H1 (cell line): Measurements from ENCODE around the gene CALU. TPM values are rescaled to one million over a fixed set of nuclear protein-coding genes. Genes with fewer than 3 reads are reported as not detected.

Source experiments
- CTCF ChIA-PET: fragments of 300-600 bp; sonication (Branson Sonifier 250); formaldehyde crosslinking; loops from one replicate; lab custom pipeline; 2021; ENCODE audit not compliant: partially characterized antibody; lab: Charles Lee
- POLR2A ChIA-PET: fragments of 300-600 bp; sonication (Branson Sonifier 250); formaldehyde crosslinking; loops from one replicate; lab custom pipeline; 2021; ENCODE audit warnings: inconsistent platforms; ENCODE audit not compliant: partially characterized antibody; lab: Charles Lee
- DNase-seq, 2 experiments: peaks; one replicate each; pipeline versions ENCODE4 v3.0.0 to v3.0.0-alpha.2; 2010 to 2022; ENCODE audit warnings: low spot score in 2 of 2, low read depth in 1 of 2, mixed read lengths in 1 of 2
- FAIRE-seq: peaks from 2 replicates; lab custom pipeline; 2011; peaks lifted over from hg19 to GRCh38; lab: Jason Lieb, UNC
- H2AFZ ChIP-seq: 2 replicates; pipeline ENCODE4 v1.8.1; 2012; ENCODE audit warnings: low read length, inconsistent platforms
- H2AK5ac ChIP-seq: 2 replicates; pipeline ENCODE4 v1.6.1; 2013; ENCODE audit warnings: low read depth, low read length
- H2BK120ac ChIP-seq: replicated peaks from 2 replicates; pipeline ENCODE3; 2013; ENCODE audit warnings: low read depth, low read length, inconsistent platforms
- H2BK12ac ChIP-seq: 2 replicates; pipeline ENCODE4 v1.6.1; 2013; ENCODE audit warnings: low read depth, low read length
- H2BK15ac ChIP-seq: 2 replicates; pipeline ENCODE4 v1.6.1; 2013; ENCODE audit warnings: low read length
- H2BK20ac ChIP-seq: 2 replicates; pipeline ENCODE4 v1.6.1; 2013; ENCODE audit warnings: low read length
- H2BK5ac ChIP-seq: 2 replicates; pipeline ENCODE4 v1.6.1; 2013; ENCODE audit warnings: low read depth, low read length
- H3K14ac ChIP-seq: 2 replicates; pipeline ENCODE4 v1.6.1; 2013; ENCODE audit warnings: inconsistent platforms; ENCODE audit not compliant: insufficient read length
- H3K18ac ChIP-seq: 2 replicates; pipeline ENCODE4 v1.6.1; 2013; ENCODE audit warnings: low read length; ENCODE audit errors: extremely low read depth
- H3K23ac ChIP-seq: 2 replicates; pipeline ENCODE4 v1.6.1; 2013; ENCODE audit warnings: inconsistent platforms; ENCODE audit not compliant: insufficient read length
- H3K23me2 ChIP-seq: 2 replicates; pipeline ENCODE4 v1.6.1; 2013; ENCODE audit warnings: low read depth, low read length
- H3K27ac ChIP-seq: 2 replicates; pipeline ENCODE4 v1.6.1; 2011; ENCODE audit warnings: low read depth, low read length, inconsistent platforms
- H3K27me3 ChIP-seq, 4 experiments: replicated peaks in 1 of 4; 1 replicate in 1 of 4; 2 replicates in 3 of 4; pipeline versions ENCODE4 v1.6.1 to v1.8.1; 2011 to 2013; ENCODE audit warnings: low read length in 3 of 4, mild to moderate bottlenecking in 3 of 4, inconsistent platforms in 2 of 4, mixed read lengths in 2 of 4, moderate library complexity in 1 of 4; ENCODE audit not compliant: control insufficient read depth in 3 of 4, insufficient read depth in 3 of 4; ENCODE audit errors: extremely low read depth in 1 of 4
- H3K36me3 ChIP-seq, 4 experiments: 2 replicates each; pipeline versions ENCODE4 v1.6.1 to v1.8.1; 2011 to 2013; ENCODE audit warnings: mild to moderate bottlenecking in 4 of 4, low read length in 3 of 4, moderate library complexity in 2 of 4, control low read depth in 1 of 4, inconsistent platforms in 1 of 4; ENCODE audit not compliant: insufficient read depth in 4 of 4, control insufficient read depth in 2 of 4
- H3K4ac ChIP-seq: replicated peaks from 2 replicates; pipeline ENCODE3; 2013; ENCODE audit warnings: low read length, low read depth, mixed read lengths, inconsistent platforms; ENCODE audit not compliant: insufficient read length
- H3K4me1 ChIP-seq, 4 experiments: replicated peaks in 1 of 4; 1 replicate in 1 of 4; 2 replicates in 3 of 4; pipeline versions ENCODE4 v1.6.1 to v1.8.1; 2011 to 2013; ENCODE audit warnings: low read length in 3 of 4, inconsistent platforms in 2 of 4, mixed read lengths in 1 of 4; ENCODE audit not compliant: insufficient read depth in 4 of 4, control insufficient read depth in 3 of 4
- H3K4me2 ChIP-seq, 2 experiments: 2 replicates each; pipeline versions ENCODE4 v1.6.1 to v1.8.1; 2011 to 2013; ENCODE audit warnings: low read depth in 2 of 2, low read length in 2 of 2, control low read depth in 1 of 2, inconsistent platforms in 1 of 2, mild to moderate bottlenecking in 1 of 2; ENCODE audit not compliant: insufficient read depth in 1 of 2
- H3K4me3 ChIP-seq, 4 experiments: fragments of 200-600, 300-600 bp in 1 of 4; sonication (generic), shearing (Covaris generic), sonication (Bioruptor Twin) in 1 of 4; 2 replicates each; pipeline versions ENCODE4 v1.5.1 to v1.8.1; 2011 to 2016; ENCODE audit warnings: low read length in 4 of 4, low read depth in 3 of 4, control low read depth in 2 of 4, inconsistent platforms in 2 of 4, mild to moderate bottlenecking in 2 of 4, mixed read lengths in 1 of 4, moderate library complexity in 1 of 4; ENCODE audit not compliant: insufficient read depth in 2 of 4; ENCODE audit errors: extremely low read depth in 1 of 4
- H3K56ac ChIP-seq: replicated peaks from 2 replicates; pipeline ENCODE3; 2013; ENCODE audit warnings: low read depth, mild to moderate bottlenecking, mixed read lengths, low read length, inconsistent platforms; ENCODE audit not compliant: insufficient read length
- H3K79me1 ChIP-seq: 2 replicates; pipeline ENCODE4 v1.6.1; 2013; ENCODE audit warnings: low read depth, low read length, control low read depth
- H3K79me2 ChIP-seq, 2 experiments: 2 replicates each; pipeline versions ENCODE4 v1.6.1 to v1.8.1; 2012 to 2013; ENCODE audit warnings: low read length in 2 of 2, mild to moderate bottlenecking in 2 of 2, inconsistent platforms in 1 of 2; ENCODE audit not compliant: insufficient read depth in 2 of 2, control insufficient read depth in 1 of 2
- H3K9ac ChIP-seq, 4 experiments: replicated peaks in 1 of 4; 1 replicate in 1 of 4; 2 replicates in 3 of 4; pipeline versions ENCODE4 v1.6.1 to v1.8.1; 2011 to 2013; ENCODE audit warnings: low read depth in 3 of 4, low read length in 3 of 4, control low read depth in 2 of 4, mild to moderate bottlenecking in 2 of 4, moderate library complexity in 2 of 4, inconsistent platforms in 1 of 4; ENCODE audit errors: extremely low read depth in 1 of 4
- H3K9me3 ChIP-seq, 2 experiments: 2 replicates each; pipeline versions ENCODE4 v1.6.1 to v1.8.1; 2012 to 2013; ENCODE audit warnings: mild to moderate bottlenecking in 2 of 2, moderate library complexity in 2 of 2, control low read depth in 1 of 2, inconsistent platforms in 1 of 2, low read depth in 1 of 2, low read length in 1 of 2, mixed read lengths in 1 of 2; ENCODE audit not compliant: insufficient read depth in 2 of 2
- H4K20me1 ChIP-seq, 2 experiments: replicated peaks in 1 of 2; 2 replicates each; pipeline versions ENCODE3 to v1.8.1; 2011 to 2013; ENCODE audit warnings: inconsistent platforms in 2 of 2, low read length in 2 of 2, mild to moderate bottlenecking in 1 of 2; ENCODE audit not compliant: insufficient read depth in 2 of 2, control insufficient read depth in 1 of 2
- H4K5ac ChIP-seq: 2 replicates; pipeline ENCODE4 v1.6.1; 2013; ENCODE audit warnings: low read length, low read depth, mixed read lengths, inconsistent platforms; ENCODE audit not compliant: insufficient read length
- H4K8ac ChIP-seq: 2 replicates; pipeline ENCODE4 v1.8.0; 2013; ENCODE audit warnings: mild to moderate bottlenecking, moderate library complexity, low read length, inconsistent platforms; ENCODE audit not compliant: insufficient read depth; ENCODE audit errors: extremely low read depth
- H4K91ac ChIP-seq: replicated peaks from 2 replicates; pipeline ENCODE3; 2013; ENCODE audit warnings: low read length, mixed read lengths, inconsistent platforms; ENCODE audit not compliant: insufficient read length
- CTBP2 ChIP-seq: IDR thresholded peaks from 2 replicates; pipeline ENCODE4 v1.7.0; 2011; ENCODE audit warnings: borderline replicate concordance, mild to moderate bottlenecking, moderate library complexity, mixed read lengths, low read length; ENCODE audit not compliant: insufficient read depth, insufficient read length
- EZH2 ChIP-seq: fragments of 200-600 bp; sonication (generic); IDR thresholded peaks from 2 replicates; pipeline ENCODE4 v1.7.1; 2012; ENCODE audit warnings: low read depth, mild to moderate bottlenecking, moderate library complexity, low read length, inconsistent platforms; ENCODE audit not compliant: severe bottlenecking
- FOSL1 ChIP-seq: IDR thresholded peaks from 2 replicates; pipeline ENCODE4 v1.6.1; 2011; ENCODE audit warnings: mild to moderate bottlenecking, low read depth, low read length, moderate library complexity; ENCODE audit not compliant: insufficient read depth
- KDM4A ChIP-seq: IDR thresholded peaks from one replicate; pipeline ENCODE4 v1.7.1; 2012; ENCODE audit warnings: low read depth, mild to moderate bottlenecking, moderate library complexity, low read length, inconsistent platforms; ENCODE audit not compliant: severe bottlenecking
- POLR2AphosphoS5 ChIP-seq: IDR thresholded peaks from 2 replicates; pipeline ENCODE4 v1.6.1; 2011; ENCODE audit warnings: low read depth, low read length
- SIN3A ChIP-seq, 2 experiments: IDR thresholded peaks in 1 of 2; conservative IDR thresholded peaks in 1 of 2; 2 replicates each; pipeline ENCODE4 v1.6.1; 2011 to 2012; ENCODE audit warnings: low read length in 2 of 2, improper control_type of control experiment in 1 of 2, low read depth in 1 of 2, mild to moderate bottlenecking in 1 of 2
- SP1 ChIP-seq: IDR thresholded peaks from 2 replicates; pipeline ENCODE4 v1.6.1; 2011; ENCODE audit warnings: low read depth, low read length
- WGBS, 2 experiments: shearing (Covaris generic) in 1 of 2; methylation state at CpG; one replicate each; pipeline versions ENCODE4 v1.1.6 to v1.1.7; 2013 to 2015; ENCODE audit warnings: low lambda C conversion rate in 2 of 2, mixed read lengths in 2 of 2, inconsistent platforms in 1 of 2, low coverage in 1 of 2, missing lambda C conversion rate in 1 of 2; ENCODE audit not compliant: insufficient replicate concordance in 2 of 2, insufficient coverage in 1 of 2, insufficient read length in 1 of 2; ENCODE audit errors: extremely low coverage in 1 of 2, missing lambda C conversion rate in 1 of 2; 5-methylcytosine and 5-hydroxymethylcytosine counted together
- polyA plus RNA-seq, 7 experiments: library from polyadenylated mRNA; depleted of rRNA in 3 of 7; stranded (reverse) in 5 of 7; unstranded in 2 of 7; fragments of >200 nt in 5 of 7; fragments of 200-250 nt in 2 of 7; gene quantifications; 1 replicate in 5 of 7; 2 replicates in 1 of 7; 4 replicates in 1 of 7; pipeline versions ENCODE4 v1.2.1 to v1.2.3, GENCODE V29; 2011 to 2013; ENCODE audit warnings: missing spikeins in 2 of 7, mixed read lengths in 2 of 7
- total RNA-seq: library from RNA; stranded (reverse); fragmentation: NEBNext Ultra II Directional; extraction: Animal tissue kit (Norgen Biotek cat#: 25700); gene quantifications from 2 replicates; pipeline ENCODE4 v1.2.1, GENCODE V29; 2021
- TF ChIP-seq, protein P1 (sequence below): IDR thresholded peaks from 2 replicates; pipeline ENCODE4 v1.6.1; 2012; ENCODE audit warnings: inconsistent platforms

Gene CALU
- total and polyA plus RNA-seq, 2 of the 8 experiments (the other 6 are each of a cell fraction or from before 2014, with no cell fraction given), result 67.2 to 170 TPM

- H4K91ac ChIP-seq, result no peak overlapping the region
- H3K4me3 ChIP-seq, result no peak overlapping the region
- no peak overlapping the region for H2BK5ac ChIP-seq
- no peak overlapping the region for H4K5ac ChIP-seq
- H3K27me3 ChIP-seq, result no peaks in the 10 kb centered on the region; a peak in 2 of 7 replicates
- no peak overlapping the region for H3K14ac ChIP-seq
- no peaks in the 10 kb centered on the region for H3K23me2 ChIP-seq
- ChIA-PET CTCF (interaction anchor here (0.6 kb wide), 2 partner anchors 23 to 673 kb away, joined by 3 to 4 read pairs; no protein-coding TSS in a partner anchor), POLR2A (no interaction called here)
- no peaks in the 10 kb centered on the region for H3K9me3 ChIP-seq
- no peak overlapping the region for H3K23ac ChIP-seq
- no peak overlapping the region for H4K8ac ChIP-seq
- H3K18ac ChIP-seq, result no peak overlapping the region
- no peak overlapping the region for H2BK20ac ChIP-seq
- TF ChIP-seq SP1, result no peak
- TF ChIP-seq, protein P1, sequence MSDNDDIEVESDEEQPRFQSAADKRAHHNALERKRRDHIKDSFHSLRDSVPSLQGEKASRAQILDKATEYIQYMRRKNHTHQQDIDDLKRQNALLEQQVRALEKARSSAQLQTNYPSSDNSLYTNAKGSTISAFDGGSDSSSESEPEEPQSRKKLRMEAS, result no peak
- TF ChIP-seq EZH2, result no peak
- no peak for TF ChIP-seq CTBP2
- TF ChIP-seq POLR2AphosphoS5, result no peak
- TF ChIP-seq FOSL1, result no peak
- TF ChIP-seq SIN3A (conservative IDR thresholded peaks at IDR 0.05 in 1 of 2, IDR thresholded peaks at IDR 0.05 in 1 of 2; ENCODE audit: low read depth in 1 of 2, low read length in 2 of 2), result no peak
- no peak for TF ChIP-seq KDM4A
- H4K20me1 ChIP-seq, result no peaks in the 10 kb centered on the region
- DNase-seq (no peak), FAIRE-seq (no peak)
- no peaks in the 10 kb centered on the region for H3K79me1 ChIP-seq
- peaks cover 1 to 12% (median 5%) of the 10 kb centered on the region in 4 experiments; a peak in 6 of 7 replicates for H3K4me1 ChIP-seq
- 76% methylated on average over 2 of the region's 2 CpGs; no CpG with 5 or more reads in 1 of the 2 experiments for WGBS, 2 experiments
- H3K56ac ChIP-seq, result no peak overlapping the region
- no peak overlapping the region for H3K4me2 ChIP-seq
- no peak overlapping the region; the same call in 1 of the 2 replicates for H2BK15ac ChIP-seq
- H3K9ac ChIP-seq, result no peak overlapping the region
- H3K36me3 ChIP-seq, result no peaks in the 10 kb centered on the region
- H3K4ac ChIP-seq, result no peak overlapping the region
- H2BK120ac ChIP-seq, result no peak overlapping the region
- no peaks in the 10 kb centered on the region for H3K79me2 ChIP-seq
- no peak overlapping the region for H3K27ac ChIP-seq
- no peak overlapping the region for H2BK12ac ChIP-seq
- no peak overlapping the region for H2AK5ac ChIP-seq
- no peak overlapping the region for H2AFZ ChIP-seq
Observed at GRCh38 chr7:128694738-128695137, 44.4 kb upstream of the CALU start.
